Hematopoietic multipotent progenitor cell treated with erythropoietin and hydrocortisone succinate and interleukin-3 and kit ligand, for 8 days (in vitro differentiated cells): ENCODE data around the gene HOXD12.

Experiments used
- DNase-seq: peaks from one replicate; pipeline ENCODE4 v3.0.0-alpha.2; 2015

Gene HOXD12

DNA sequence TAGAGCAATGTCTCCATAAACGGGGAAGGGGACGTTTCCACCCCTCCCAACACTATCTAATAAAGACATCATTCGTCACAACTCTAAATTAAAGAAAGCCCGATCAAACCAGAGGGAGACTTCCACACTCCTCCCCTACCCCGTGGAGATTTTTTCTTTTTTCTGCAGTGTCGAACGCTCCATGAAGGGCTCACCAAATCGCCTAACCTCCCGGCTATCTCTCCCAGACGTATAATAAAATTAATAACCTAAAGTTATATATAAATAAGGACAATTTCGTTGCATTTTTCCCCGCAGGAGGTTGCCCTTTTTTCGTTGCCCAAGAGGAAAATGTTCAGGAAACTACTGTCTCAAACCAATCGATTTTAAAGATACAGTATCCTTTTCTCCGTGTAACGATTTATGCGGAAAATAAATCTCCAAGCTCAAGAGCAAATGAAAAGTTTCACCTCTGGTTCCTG is 18.2 kb upstream of the HOXD12 start:
- no peak for DNase-seq

DNA sequence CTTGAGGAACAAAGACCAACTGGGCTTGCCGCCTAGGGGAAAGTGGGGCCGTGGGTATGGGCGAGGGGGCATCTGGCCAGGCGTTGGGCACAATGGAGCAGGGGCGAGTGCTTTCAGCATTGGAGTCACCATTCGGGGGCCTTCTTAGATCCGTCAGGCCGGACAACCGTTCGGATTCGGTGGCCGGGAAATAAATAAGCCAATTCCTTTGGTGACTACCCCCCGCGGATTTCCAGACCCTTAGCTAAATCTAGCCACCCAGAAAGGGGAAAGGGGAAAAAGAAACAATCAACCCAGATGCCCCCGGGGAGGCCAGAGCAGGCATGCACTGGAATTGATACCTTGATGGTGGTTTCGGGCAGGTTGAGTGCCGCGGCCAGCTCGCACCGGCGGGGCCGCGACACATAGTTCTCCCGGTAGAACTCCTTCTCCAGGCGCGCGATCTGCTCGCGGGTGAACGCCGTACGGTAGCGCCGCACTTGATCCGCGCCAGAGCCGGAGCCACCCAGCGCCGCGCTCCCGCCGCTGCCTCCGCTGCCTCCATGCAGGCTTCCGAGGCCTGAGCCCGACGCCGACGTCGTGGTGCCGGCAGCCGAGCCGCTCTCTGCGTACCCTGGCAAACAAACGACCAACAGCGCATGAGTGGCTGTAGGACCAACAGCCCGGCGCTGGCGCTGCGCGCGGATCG is 17.6 kb upstream of the HOXD12 start:
- no peak for DNase-seq

DNA sequence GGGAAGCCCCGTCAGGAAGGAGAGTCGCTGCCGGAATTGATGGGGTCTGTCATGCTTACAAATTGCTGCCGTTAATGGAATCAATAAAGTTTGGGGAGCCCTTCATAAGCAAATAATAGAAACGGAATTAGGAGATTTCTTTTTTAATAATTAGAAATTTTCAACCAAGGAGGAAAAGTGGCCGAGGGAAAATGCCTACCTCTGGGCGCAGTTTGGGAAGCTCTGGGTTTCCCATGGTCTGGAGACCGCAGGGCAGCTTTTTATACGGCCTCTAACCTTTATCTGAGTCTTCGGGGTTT is 17.1 kb upstream of the HOXD12 start:
- DNase-seq: no peak

DNA sequence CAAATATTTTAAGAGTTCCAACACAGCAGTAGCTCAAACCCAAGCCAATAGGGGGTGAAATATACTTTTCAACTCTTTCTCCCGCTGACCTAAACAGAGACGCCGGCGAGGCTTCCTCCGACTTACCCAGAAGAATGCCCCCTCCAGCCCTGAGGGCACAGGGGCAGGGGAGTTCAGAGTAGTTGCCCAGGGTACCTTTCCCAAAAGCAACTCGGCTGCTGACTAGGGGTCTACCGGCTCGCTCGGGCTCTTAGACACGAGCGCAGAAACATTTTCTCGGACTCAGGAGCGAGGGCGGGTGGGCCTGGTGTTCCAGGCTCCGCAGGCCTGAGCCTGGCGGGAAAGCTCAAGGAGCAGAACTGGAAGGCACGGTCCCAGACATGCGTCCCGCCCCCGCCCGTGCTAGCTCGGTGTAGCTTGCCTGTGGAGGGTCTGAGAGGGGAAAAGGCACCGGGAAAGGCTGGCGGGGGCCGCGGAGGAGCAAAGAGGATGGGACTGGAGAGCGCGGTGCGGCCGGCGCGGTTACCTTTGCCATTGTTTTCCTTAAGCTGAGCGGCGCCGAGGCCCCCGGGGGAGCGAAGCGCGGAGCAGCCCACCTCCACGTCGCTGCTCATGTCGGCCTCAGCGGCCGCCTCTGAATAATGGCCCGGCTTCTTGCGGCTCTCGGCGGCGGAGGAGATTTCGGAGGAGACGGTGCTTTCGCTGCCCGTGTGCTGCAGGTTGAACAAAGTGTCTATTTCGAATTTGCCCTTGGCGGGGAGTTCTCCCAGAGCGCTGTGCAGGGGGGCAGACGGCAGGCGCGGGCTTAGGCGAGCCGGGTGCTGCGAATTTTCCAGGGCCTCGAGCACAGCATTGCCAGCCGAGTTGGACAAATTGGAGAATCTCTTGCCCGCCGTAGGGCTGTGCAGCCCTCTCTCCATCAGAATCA is 16.5 kb upstream of the HOXD12 start:
- DNase-seq: no peak

DNA sequence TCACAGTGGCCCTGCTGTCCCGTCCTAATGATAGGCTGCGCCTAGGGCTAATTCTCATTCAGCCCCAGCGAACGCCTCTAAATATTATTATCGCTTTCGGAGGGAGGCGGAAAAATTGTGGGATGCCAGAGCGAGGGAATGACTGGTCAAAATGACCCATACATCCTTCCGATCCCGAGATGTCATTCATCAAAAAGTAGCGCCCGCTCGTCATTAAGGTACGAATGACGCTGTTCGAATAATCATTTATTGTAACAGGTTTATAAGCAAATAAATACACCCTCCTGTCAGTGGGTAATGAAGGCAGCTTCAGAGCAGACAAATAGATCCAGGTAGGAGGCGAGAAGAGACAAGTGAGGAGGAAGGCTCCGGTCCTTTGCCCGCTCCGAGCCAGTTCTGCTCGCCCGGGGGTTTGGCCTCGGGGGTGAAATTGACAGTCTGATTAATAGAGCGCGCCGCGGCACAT is 15.8 kb upstream of the HOXD12 start, which contains the start of gene EVX2:
EVX2 (minus strand) TSS at position 167 of the 466 bp plus-strand sequence. CDS start 186 bp downstream, outside the sequence.
- DNase-seq: no peak

DNA sequence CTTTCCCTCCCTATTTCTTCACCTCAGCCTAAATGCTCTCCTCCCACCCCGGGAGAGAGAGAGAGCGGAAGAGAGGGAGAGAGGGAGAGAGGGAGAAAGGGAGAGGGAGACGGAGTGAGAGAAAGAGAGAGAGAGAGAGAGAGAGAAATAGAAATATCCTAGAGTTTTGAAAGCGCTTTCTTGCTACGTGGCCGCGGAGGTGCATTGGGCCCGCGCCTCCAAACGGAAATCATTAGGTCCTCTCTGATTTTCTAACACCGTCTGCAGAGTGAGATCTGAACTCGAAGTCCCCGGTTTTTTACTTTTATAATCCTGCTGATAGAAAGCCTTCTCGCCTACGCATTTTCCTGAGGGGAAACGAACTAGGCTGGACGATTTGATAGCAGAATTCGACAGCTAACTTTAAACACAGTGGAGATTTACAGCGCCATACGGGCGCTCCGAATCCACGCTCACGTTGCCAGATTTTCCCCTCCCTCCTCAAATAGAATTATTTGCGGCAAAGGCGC is 14.9 kb upstream of the HOXD12 start:
- DNase-seq: no peak

DNA sequence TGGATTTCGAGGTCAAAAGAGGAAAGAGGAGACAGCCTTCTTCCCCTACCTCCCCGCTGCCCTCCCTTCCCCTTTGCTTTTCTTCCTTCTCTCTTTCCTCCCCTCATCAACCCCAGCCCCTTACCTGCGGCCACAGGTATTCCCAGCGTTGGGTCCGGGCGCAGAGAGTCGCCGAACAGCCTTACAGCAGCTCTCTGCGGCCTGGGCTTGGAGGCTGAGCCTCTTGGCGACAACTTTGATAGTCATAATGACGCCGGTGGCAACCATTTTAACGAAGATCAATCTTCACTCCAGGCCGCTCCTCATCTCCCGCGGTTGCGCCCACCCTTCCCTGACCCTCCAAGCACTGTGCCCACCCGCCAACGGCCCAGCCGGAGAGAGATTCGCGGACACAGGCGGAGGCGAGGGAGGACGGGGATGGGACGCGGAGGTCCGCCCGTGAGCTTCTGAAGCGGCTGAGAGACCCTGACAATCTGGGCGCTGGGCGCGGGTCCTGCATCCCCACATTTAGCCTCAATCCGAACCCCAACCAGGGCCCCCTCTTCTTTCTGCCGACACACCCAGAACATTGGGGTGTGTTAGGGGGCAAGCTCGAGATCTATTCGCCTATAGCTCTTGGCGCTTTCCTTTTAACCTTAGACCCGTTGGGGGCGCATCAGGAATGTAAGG is 14.3 kb upstream of the HOXD12 start:
- no peak for DNase-seq

DNA sequence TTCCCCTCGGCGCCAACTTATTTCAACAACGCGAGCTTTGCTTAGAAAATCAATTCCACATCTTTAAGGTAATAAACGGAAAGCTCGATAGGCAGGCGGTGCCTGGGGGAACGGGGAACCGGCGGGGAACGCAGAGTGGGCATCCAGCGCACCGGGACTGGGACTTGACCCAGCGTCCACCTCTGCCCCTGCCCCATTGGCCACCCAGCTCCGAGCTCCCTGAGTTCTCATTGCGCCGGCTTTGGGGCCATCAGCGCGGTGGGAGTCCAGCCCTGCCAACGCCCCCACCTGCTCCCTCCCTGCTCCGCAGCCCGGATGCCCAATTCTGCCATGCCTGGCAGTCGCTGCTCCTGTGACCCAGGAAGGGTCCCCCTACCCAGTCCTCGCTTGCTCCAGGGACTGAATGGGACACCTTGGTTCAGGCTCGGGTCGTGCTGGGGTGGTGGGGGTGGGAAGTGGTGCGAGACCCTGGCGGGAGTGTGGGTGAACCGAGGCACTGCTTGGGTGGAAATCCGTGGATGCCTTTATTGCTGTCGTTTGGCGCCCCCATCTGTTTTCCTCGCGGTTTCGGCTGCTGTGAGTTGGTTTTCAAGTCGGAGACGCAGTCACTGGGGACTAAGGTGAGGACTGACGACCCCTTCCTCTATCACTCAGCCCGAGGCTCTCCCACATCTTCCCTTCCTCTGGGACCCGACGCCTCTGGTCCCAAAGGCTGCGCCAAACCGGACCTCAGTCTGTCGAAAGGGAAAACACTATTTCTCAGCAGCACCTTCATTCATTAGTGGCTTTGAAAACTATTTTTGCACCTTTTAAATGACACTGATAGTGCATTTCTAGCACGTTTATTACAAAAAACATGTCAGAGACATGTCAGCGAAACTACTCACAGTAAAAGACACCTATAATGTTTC is 13.5 kb upstream of the HOXD12 start:
- DNase-seq: peak; percentile 37

DNA sequence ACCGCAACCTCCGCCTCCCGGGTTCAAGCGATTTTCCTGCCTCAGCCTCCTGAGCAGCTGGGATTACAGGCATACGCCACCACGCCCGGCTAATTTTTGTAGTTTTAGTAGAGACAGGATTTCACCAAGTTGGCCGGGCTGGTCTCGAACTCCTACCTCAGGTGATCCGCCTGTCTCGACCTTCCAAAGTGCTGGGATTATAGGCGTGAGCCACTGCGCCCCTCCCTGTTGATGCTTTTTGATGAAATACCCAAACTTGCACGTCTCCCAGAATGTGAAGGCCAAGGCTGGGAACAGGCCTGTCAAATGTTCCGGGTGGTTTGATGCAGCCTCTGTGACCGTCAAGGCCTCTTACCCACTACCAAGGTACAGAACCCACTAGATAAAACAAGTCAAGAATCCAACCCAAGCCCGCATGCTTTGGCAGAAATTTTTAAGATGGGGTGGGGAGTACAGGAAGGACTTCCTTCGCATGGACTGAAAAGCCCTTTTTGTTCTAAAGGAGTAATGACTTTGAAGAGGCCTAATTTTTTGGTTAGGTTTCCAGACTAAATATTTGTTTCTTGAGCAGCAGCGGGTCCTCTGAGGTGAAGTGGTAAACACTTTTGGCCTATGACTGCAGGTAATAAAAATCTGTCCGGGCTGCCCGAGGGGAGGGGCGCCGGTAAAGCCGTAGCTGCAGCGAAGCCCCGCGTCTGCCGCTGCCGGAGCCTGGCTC is 12.1 kb upstream of the HOXD12 start:
- no peak for DNase-seq

DNA sequence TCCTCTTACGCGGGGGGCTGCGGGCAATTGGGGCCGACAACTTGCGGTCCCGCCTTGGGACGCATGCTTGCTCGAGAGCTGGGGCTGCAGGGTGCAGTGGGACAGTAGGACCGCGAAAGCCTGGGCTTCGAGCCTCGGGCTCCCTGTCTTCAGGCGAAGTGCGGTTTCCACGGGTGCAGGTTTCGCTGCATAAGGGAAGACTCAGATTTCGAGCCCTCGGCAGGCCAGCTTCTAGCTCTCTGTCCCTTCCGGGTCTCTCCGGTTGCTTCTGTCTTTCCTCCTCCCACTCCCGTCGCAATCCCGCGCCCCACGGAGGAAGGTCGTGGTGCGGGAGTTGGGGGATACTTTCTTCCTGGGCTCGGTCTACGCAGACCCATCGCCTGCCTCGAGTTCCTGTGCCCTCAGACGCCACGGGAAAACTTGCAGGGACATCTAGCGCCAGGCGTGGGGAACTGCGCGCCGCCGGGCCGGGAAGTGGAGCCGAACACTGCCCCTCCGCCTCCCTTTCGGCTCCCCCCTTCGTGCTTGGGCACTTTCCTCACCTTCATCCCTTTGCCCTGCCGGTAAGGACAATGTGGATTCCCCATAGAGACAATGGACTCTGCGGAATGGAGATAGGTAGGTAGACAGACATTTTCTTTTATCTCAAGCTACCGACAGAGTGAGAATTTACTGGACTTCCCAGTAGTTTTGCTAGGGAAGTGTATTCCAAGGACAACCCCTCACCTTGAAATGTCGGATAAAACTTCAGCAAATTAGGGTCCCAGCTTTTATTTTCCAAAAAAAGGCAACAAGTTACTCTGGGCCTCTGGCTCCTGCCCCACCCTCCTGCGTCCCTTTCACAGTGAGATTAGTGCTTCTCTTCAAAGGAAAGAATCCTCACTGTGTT is 11.3 kb upstream of the HOXD12 start:
- DNase-seq: peak; percentile 36

DNA sequence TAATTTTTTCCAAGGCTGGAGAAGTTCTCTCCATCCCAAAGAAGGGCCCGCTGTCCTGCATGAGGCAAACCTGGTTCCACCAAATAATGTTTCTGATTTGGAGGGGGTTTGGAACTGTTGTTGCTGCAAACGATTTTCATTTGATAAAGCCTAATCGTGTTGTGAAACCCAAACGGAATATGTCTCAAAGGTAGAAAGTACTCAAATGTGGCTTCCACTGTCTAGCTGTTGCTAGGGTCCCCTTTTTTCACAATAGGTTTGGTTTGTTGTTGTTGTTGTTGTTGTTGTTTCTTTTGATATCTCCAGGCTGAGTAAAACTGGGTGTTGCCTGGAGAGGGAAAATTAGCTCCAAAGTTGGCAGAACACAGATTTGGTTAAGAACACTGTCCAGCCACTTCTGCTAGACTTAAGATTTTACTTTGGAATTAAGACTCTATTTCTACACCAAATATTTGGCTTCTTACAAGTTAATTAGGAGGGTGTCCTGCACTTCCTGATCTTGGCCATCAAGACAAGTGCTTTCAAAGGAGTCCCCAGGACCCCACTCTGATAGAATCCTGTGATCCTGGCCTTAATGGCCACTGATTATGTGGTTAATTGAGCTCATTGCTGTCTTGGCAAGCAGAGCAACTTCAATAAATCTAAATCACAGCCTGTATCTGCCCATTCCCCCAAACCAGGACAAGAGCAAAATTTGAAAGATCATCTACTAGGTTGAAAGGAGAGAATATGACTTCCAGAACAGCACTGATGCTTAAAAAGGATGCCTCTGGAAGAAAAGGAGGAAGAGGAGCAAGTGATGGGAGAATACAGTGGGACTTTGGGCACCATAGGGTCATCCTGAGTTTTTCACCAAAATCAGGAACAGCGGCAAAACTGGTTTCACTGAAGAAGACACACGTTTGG is 10.4 kb upstream of the HOXD12 start:
- DNase-seq: no peak

DNA sequence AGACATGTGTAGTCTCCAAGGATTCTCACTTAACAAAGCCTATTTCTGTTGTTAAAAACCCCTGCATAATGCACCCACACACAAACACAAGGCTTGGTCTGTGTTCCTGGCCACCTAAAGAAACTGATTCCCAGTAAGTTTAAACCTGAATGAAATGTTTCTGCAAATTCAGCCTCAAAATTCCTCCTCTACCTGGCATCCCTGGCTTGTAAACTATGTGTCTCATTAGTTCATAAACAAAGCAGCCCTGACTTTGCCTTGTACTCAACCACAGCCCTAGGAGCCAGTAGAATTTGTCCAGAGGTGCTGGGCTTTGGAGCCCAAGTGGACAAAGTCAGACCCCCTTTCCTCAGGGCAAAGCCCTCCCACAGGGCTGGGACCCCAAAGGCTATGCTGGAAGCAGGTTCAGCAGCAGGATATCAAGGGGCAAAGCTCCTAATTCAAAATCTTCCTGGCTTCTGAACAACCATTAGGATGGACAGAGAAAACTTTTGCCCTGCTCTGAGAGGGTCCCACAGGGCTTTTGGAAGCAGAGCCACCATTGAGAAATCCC is 9.7 kb upstream of the HOXD12 start:
- no peak for DNase-seq

DNA sequence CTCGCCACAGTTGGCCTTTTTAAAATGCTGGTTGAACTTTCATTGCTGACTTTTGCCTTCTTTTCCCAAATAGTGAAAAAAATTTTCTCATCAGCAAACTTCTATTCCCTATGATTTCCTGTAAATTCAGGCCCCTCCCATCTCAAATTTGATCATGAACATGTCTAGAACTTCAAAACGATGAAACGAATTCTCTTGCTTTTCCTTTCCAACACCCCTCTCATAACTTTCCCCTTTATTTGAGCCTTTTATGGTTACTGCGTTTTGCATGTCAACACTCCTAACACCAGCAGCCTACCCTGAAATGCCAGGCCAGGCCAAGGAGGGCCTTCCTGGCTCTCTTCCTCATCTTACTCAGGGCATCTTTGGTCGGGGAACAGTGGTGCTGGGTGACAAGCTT is 8.7 kb upstream of the HOXD12 start:
- DNase-seq: no peak

DNA sequence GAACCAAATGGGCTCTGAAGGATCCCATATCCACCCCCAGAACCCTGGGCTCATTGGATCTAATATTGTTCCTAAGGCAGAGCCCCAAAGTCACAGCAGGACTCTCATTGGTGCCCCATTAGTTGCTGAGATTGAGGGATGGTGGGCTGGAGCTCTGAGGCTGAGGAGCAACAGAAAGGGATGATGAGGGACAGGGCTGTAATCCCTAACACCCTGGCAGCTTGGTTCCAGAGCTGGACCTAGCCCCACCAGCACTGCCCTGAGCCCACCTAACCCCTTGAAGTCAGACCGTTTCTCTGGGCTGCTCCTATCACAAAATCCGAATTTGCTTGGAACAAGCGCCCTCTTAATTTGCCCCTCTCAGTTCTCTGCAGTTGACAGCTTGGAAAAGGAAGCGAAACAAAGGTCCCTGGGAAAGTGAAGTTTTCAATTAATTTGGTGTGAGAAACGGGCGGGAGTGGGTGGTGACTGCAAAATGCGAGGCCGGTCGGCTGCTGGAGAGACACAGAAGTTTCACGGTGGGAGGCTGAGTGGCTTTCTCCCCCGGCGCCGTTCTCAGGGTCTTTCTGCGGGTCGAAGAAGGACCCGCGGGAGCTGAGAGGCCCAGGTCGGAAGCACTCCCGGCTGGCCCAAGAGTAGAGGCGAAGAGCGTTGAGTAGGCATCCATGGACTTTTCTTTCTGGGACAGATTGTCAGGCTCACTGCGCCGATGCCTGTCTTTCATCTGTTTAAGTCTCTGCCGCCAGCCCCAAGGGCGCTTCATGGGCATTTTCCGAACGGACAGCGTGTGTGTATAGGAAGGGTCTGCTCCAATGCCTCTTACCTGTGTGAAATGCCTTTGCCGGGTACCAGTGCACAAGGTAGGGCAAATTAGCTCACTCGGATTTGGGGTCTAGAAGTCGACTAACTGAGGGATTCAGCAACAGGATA is 8.0 kb upstream of the HOXD12 start:
- DNase-seq: no peak

DNA sequence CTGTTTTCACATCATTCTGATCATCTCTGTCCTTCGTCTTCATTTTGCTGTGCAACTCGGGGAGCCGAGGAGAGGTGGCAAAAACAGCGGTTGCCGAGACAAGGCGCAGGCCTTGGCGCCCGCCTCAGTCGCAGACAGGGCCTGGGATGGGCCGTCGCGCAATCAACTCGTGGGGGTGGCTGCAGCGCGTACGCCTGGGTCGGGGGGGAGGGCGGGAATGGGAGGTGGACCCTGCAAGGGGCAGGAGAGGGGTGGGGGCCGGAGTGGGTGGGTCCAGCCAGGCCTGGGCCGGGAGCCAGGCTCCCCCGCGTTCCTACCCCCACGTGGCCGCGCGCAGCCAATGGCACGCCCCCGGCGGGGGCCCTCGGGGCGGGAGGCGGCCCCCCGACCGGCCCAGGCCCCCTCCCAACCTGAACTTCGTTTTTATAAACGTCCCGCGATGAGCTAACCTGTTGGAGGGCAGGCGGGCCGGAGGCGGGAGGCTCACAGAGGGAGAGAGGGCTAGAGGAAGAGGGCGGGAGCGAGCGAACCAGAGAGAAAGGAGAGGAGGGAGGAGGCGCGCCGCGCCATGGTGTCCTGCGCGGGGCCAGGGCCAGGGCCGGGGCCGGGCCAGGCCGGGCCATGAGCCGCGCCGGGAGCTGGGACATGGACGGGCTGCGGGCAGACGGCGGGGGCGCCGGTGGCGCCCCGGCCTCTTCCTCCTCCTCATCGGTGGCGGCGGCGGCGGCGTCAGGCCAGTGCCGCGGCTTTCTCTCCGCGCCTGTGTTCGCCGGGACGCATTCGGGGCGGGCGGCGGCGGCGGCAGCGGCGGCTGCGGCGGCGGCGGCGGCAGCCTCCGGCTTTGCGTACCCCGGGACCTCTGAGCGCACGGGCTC is 7.1 kb upstream of the HOXD12 start, which contains the start of gene HOXD13:
HOXD13 (plus strand) TSS at position 452 of the 875 bp plus-strand sequence; CDS start at position 622, 170 bp downstream.
- DNase-seq: no peak

DNA sequence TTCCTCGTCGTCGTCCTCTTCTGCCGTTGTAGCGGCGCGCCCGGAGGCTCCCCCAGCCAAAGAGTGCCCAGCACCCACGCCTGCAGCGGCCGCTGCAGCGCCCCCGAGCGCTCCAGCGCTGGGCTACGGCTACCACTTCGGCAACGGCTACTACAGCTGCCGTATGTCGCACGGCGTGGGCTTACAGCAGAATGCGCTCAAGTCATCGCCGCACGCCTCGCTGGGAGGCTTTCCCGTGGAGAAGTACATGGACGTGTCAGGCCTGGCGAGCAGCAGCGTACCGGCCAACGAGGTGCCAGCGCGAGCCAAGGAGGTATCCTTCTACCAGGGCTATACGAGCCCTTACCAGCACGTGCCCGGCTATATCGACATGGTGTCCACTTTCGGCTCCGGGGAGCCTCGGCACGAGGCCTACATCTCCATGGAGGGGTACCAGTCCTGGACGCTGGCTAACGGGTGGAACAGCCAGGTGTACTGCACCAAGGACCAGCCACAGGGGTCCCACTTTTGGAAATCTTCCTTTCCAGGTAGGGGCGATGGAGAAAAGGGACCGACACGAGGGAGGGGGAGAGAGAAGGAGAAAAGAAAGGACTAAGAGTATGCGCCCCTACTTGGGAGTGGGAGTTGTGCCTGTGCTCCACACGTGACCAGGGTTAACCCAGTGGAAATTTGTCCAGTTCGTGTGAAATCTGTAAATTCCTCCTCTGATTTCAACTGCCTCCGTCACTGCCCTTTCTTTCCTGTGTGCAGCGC is 6.3 kb upstream of the HOXD12 start:
- no peak for DNase-seq
